GM18508 (cell line): ENCODE results near the gene TCF4.

ENCODE experiments used
- ATAC-seq: cut with Tn5 transposase; IDR thresholded peaks from one replicate; pipeline ENCODE4 v1.9.1; 2021; ENCODE audit warnings: moderate number of reproducible peaks; ENCODE audit not compliant: insufficient read depth, unreplicated experiment

Gene TCF4

DNA sequence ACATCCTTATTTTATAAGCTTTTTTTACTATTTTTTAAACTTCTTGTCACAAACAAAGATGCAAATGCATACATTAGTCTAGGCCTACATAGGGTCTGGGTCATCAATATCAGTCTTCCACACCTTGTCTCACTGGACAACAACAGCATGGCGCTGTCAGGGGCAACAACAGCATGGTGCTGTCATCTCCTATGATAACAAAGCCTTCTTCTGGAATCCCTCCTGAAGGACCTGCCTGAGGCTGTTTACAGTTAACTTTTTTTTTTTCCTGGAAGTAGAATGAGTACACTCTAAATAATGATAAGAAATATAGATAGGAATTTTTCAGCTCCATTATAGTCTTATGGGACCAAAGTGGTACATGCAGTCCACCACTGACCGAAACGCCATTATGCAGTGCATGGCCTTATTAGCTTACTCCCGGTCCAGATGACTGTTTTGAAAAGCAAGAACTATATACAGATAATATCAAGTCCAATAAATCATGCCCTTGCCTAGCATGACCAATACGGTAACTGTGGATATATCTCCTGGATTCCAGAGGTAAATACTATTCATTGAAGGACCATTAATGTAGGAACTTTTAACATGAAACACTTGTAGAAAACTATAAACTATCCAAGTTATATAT is 38.4 kb downstream of the TCF4 start:
- no peak for ATAC-seq

DNA sequence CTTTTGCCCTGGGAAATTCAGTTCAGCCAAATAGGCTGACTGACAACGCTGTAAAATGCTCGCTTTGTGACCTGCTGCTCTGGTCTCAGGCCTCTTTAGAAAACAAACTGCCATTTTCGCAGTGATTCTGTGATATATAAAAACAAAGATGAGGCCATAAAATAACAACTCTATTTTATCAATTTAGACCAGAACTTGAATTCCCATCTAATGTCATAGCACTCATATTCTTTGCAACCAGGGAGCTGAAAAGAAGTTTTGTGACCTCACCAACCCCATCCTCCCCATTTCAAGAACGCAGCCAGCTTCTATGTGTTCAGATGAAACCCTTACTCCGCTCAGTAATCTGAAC is 40.3 kb downstream of the TCF4 start:
- ATAC-seq: no peak

DNA sequence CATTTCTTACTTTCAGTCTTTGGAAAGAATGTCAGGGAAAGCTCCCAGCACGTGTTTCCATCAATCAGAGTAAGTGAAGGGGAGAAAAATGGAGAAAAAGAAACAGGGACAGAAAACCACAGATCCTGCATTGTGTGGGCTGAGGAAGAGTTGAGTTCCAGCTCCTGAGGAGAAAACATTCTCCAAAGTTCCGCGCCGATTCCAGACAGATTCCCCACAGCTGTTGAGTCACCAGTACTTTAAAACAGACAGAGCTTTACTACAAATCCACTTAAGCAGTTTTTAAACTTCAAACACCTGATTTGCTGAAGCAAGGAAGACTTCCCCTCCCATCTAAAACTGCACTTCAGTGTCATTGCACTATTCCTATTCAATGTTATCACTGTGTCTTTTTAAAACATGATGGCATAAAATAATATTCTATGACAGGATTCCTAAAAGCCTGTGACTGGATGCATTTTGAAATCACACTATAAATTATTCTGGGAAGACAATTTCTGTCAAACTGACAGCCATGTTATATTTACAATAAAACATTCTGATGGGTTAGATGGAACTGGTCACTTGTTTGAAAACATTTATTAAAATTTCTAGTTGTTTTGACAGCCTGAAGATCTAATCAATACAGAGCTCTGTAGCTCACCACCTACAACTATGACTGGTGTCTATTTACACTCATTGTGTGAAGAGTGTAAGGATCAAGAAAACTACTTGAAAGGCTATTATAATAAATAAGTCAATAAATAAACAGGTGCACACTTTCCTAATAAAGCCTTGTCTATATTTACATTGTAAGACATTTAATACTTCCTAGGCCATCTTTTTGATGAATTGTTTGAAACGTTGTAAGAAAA is 40.9 kb downstream of the TCF4 start:
- ATAC-seq: no peak

DNA sequence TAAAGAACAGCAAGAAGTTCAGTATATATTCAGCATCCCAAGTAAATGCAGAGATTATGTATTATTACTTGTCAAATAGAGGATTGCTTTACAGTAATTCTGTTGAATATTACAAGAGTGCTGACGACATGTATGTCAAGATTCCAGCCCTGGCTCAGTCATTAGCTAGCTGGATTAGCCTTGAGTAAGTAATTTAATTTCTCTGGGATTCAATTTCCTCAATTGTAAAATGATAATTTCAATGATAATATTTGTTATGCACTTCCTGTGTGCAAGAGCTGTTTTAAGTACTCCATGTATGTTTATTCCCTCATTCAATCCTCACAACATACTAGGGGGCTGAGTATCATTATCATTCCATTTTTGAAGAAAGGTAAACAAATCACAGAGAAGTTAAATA is 44.0 kb downstream of the TCF4 start:
- ATAC-seq: no peak

DNA sequence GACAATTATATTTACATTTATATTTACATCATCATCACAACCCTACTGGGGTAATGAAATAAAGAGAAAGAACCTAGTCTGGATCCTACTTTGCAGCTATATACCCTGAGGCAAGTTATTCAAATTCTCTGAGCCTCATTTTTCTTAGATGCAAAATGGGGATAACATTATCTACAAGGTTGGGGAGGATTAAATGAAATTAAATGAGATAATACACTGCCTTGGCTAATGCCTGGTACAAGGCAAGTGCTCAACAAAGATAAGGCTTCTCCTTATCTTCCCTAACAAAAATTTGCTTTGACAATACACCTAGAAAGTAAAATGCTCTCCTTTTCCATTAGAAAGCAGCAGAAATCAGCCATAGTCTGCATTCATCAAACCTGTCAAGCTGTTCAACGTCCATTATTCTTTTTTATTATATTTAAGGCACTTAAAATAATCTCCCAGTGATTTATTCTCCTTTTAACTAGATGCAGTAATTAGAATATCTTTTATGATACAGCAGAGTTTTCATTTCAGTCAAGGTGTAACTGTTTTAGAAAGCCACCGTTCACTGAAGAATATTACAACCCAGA is 44.8 kb downstream of the TCF4 start:
- no peak for ATAC-seq

DNA sequence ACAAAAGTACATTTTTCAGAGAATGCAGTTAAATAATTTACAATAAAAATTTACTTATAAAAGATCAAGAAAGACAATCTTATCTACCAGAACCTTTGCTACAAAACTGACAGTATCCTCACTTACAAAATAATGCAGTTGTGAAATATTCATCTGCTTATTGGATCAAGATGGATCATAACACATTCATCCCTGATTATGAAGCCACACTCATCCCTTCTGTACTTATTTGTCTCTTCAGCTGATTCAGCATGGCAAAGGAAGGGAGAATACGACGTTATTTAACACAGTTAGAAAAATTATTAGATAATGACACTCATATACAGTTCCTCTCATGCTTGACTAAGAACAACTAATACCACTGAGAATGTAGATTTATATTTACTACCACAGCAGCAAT is 46.4 kb downstream of the TCF4 start:
- ATAC-seq: no peak

DNA sequence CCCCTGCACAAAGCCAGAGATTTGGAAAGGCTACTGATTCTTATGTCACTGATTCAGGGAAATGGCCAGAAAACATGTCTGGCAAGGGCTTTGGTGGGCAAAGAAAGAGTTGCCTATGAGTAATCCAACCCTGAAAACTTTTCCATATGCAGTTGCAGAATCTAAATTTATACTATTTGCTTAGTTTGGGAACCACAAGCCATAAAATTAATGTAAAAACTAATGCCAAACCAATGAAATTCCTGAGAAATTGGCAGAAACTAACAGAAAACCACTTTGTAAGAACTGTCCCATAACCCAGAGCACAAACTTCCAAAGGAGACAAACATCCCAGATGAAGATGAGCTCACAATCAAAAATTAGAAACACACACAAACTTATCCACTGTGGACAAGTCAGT is 48.8 kb downstream of the TCF4 start:
- ATAC-seq: no peak

DNA sequence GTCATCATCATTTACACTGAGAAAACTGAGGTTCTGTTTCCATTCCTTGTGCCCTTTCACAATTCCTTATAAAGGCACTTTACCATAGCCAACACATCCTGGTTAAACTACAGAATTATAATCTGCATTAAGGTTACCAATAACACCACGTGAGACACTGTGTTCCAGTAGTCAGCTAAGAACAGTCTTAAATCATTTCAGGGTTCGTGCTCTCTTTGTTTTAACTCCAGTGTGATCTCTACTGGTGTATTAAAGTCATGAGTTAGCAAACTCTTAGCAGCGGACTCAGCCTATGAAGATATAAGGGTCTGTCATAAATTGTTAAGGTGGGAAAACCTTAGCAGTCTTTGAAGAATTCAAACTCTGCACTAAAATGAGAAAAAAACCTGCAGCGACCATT is 53.0 kb downstream of the TCF4 start:
- ATAC-seq: no peak

DNA sequence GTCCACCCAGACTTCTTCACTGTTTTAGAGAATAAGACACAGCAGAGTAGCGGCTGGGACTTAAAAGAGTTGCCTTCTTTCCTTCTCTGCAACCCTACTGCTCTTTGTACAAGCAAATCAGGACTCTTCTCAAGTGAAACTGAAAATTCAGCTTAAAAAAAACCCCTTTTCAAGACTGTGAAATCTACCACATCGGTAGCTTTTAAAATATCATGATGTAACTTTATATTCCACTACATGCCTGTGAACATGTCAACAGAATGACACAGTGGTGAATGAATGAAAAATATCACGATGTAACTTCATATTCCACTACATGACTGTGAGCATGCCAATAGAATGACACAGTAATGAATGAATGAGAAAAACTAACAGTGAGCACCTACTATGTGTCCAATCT is 53.4 kb downstream of the TCF4 start:
- no peak for ATAC-seq

DNA sequence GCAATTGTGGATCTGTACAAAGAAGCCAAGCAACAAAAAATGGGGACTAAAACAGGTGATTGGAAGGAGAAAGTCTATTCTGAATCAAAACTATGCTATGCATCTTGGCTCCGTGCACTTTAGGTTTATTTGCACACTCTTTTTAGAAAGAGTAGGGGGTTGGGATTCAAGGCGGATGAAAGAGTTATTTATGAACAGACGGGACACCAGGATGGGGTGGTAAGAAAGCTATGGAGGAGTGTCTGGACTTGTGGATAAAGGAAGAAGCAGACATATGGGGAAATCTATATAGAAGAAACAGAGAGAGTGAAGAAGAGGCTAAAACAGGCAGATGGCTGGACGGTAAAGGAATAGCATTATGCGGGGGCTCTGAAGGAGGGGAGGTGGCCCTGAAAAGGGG is 57.8 kb downstream of the TCF4 start:
- no peak for ATAC-seq

DNA sequence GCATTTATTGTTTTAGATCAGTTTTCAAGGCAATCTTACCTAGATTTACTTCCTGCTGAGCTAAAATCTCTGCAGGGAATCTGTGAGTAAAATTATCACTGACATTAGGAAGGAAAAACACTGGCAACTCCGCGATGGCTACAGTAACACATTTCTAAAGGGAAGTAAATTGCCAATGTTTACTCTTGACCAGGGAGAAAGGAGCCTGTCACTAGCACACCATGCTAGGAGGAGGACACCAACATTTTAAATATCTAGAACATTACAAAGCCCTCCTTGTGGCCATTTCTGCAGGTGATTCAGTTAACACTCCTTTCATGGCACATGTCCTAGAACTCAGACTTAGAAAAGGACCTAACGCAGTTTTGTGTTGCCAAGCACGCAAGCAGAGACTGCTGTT is 58.4 kb downstream of the TCF4 start:
- no peak for ATAC-seq

DNA sequence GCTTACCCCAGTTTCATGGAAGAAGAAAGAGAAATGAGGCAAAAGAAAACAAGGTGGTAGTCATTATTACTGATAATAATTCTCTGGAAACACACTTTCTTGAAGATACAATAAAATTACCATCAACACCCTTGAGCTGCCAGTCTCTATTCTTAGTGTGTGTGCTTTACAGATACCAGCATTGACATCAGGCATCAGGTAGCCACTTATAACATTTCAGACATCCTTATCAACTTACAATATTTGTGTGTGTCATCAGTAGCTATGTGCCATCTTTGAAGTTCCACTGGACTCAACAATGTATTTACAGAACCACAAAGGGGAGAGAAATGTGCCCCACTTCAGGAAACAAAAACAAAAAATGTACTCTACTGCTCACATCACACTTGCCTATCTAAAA is 62.1 kb downstream of the TCF4 start:
- ATAC-seq: no peak

DNA sequence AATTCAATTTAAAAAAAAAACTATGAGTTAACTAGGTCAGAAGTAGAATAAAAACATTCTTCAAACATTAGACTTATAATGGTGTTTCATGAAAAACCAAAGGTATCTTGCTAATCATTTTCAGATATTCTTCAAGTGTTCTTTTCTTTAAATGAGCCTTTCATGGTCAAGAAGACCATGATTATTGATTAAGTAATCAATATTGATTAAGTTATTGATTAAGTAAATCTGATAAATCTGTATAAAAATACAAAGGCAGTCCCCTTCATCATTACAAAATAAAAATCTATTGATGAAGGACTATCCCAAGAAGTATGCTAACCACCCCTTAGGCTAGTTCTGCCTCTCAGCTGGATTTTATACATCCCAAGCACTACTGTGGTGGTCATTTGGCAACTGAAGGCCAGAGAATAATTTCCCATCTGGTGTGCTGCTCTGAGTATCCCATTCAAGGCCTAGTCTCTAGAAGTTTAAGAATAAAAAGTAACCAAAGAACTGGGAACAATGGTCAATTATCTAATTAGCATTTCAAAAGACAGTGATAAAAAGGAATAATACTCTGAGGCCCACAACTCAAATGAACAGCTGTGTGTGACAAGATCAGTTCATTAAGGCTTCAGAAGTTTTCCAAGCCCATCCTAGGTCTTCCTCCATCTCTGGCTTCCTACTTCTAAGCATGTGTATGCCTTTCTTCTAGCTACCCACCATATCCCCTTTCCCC is 63.5 kb downstream of the TCF4 start:
- ATAC-seq: no peak

DNA sequence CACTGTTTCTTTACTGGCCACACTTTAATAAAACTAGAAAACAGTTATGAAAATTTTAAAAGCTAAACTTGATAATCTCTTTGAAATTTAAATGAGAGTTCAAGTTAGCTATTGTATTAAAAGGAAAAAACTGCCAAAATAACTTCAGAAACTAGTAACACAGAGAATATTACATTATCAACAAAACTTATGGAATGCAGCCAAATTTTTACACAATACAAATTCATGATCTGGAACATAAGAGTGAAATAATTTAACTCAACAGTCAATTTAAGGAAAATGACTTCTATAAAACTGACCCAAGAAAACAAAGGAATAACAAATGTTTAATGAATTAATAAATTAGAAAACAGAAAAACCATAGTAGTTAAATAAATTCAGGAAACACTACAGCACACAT is 65.0 kb downstream of the TCF4 start:
- no peak for ATAC-seq

DNA sequence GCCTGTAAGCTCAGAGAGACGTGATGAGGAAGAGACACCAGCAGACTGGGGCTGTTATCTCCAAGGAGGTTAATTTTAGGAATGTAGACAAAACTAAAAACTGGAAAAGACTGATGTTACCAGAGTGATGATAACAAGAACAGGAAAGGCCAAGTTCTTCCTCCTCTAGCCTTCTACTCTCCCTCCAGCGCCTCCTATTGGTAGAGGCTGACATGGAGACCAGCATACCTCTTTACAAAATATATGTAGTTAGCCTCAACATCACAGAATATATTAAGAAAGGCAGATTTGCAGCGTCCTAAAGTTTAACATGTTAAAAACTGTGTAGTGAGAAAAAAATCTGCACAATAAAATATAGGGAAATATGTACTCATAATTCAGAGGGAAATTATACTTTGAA is 66.0 kb downstream of the TCF4 start:
- ATAC-seq: no peak

DNA sequence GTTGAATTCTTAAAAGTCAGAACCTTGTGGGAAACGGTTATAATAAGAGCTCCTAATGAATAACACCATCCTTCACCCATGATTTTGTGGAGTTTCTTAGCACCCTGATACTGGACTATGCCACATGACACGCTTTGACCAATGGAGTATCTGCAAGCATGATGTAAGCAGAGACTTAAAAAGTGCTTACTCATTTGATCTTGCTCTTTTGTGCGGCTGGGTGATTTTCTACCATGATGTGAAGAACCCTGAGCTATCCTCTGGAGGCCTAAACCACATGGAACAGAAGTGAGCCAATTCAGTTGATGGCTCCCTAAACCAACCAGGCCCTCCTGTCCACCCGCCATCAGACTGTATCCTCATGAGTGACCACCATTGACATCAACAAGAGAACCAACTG is 70.9 kb downstream of the TCF4 start:
- ATAC-seq: no peak

DNA sequence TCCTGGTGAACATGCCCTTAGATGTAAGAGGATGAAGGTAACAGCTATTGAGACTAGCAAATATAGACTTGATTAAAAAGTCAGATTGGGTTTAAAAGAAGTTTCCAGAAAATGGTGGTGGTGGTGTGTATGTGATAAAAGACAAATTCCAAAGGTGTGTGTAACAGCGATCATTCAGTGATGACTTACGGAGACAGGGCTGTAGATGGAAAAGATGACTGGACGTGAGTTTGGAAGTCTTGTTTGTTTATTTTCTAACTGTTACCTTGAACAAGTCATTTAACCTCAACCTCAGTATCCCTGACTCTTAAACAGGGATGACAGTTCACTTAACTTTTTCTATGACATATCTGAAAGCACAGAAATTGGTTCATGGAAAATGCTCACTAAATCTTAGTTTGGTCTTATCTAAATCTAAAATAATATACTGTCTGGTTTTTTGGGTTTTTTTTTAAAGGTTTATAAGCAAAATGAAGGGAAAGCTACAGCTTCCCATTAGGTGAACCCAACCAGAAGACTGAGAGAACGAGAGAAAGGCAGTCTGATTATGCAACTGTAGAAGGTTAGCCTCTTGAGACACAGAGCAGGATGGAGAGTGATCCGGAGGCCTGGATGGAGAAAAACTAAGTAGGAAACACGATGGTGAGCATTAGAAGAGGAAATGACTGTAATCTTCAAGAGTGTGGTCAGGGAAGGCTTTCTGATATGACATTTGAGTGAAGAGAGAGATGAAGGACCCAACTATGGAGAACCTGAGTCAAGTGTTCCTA is 71.9 kb downstream of the TCF4 start:
- no peak for ATAC-seq

DNA sequence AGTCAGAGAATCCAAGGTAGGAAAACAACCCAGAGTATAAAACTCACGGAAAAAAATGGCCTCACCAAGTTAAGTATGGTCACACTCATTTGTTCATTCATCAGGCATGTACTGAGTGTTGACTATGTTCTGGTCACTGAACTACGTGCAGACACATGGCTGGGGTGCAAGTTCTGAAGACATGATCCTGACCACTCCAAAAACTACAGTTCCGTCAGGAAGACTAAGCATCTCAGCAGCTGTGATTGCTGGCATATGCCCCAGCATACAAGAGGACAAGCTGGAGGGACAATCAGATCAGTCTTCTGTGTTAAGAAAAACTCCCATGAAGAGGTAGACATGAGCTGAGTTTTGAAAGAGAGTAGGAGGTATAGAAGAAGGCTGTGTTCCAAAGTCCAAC is 72.8 kb downstream of the TCF4 start:
- ATAC-seq: no peak

DNA sequence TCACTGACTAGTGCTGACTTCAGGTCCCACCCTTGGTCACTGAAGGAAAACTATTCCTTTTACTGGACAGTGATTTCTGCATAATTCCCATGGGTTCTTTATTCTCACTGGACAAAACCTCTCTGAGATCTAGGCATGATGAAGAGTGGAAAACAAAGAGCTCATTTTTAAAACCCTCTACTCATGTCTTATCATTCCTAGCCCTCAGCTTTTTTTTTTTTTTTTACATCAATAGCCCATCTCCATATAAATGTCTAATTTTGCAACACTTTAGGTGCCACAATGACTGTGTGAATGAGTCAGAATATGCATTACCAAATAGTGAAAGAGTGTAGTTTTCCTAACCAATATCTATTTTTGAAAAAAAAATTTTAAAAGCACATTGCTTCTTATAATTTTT is 74.8 kb downstream of the TCF4 start:
- no peak for ATAC-seq

DNA sequence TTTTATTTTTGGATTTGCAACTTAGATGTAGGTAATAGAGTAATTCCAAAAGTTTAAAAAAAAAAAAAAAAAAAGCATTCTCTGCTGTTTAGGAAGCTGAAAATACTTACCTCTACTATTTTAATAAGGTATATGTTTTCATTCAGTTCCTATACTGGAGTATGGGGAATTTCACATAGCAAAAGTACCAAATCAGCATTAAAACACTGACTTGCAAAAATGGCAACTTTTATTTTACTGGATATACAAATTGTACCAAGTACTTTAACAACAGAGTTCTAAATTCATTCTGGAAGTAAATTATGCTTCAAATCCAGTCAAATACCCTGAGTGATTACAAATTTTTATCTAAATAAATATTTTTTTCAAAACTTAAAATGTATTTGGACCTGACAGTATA is 76.7 kb downstream of the TCF4 start:
- ATAC-seq: no peak

DNA sequence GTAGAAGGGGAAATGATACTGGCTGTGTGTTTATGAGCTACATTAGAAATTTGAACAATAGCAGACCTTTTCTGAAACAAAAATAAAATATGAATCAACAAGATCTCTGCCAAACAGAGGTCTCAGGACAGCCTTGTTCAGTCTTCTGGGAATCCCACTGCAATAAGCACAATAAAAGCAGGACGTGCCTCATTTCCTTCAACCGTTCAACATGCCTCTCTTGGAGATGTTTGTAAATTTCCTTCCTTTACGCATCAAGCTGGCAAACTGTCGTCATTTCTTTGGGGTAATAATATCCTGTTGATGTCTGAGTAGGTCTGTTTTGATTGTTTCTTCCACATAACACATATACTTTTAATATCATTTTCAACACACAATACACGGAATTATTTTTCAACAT is 77.2 kb downstream of the TCF4 start:
- ATAC-seq: no peak
